ENCODE results near the gene BCAS3.

- TF ChIP-seq CTCF (IDR thresholded peaks at IDR 0.05) (no peak), ZFX (IDR thresholded peaks at IDR 0.05; ENCODE audit: borderline replicate concordance) (no peak)
Observed at GRCh38 chr17:61253362-61253761, 575.7 kb downstream of the BCAS3 start.
